HEK293 (cell line): ENCODE results near the gene VAMP7.

Experiments
- BCL11B ChIP-seq: fragments of 450-650 bp; formaldehyde crosslinking; IDR thresholded peaks from 2 replicates; pipeline ENCODE4 v1.5.1; 2016; ENCODE audit warnings: low read depth, missing biosample characterization, missing genetic modification characterization
- EGR2 ChIP-seq: fragments of 450-650 bp; formaldehyde crosslinking; IDR thresholded peaks from 2 replicates; pipeline ENCODE4 v1.5.1; 2016; ENCODE audit warnings: low read depth, missing biosample characterization, missing genetic modification characterization
- FEZF1 ChIP-seq: fragments of 450-650 bp; formaldehyde crosslinking; IDR thresholded peaks from 2 replicates; pipeline ENCODE4 v1.5.1; 2016; ENCODE audit warnings: missing biosample characterization, missing genetic modification characterization
- INSM2 ChIP-seq: fragments of 450-650 bp; formaldehyde crosslinking; IDR thresholded peaks from 2 replicates; pipeline ENCODE4 v1.5.1; 2016; ENCODE audit warnings: missing biosample characterization, missing genetic modification characterization
- KLF9 ChIP-seq: fragments of 450-650 bp; formaldehyde crosslinking; IDR thresholded peaks from 2 replicates; pipeline ENCODE4 v1.5.1; 2016; ENCODE audit warnings: missing biosample characterization, missing genetic modification characterization, low read depth
- RBAK ChIP-seq: fragments of 450-650 bp; formaldehyde crosslinking; IDR thresholded peaks from 2 replicates; pipeline ENCODE4 v1.5.1; 2016; ENCODE audit warnings: missing biosample characterization, missing genetic modification characterization
- TRIM28 ChIP-seq: IDR thresholded peaks from 2 replicates; pipeline ENCODE4 v1.6.1; 2011; ENCODE audit warnings: low read length, control low read depth, borderline replicate concordance
- ZBTB48 ChIP-seq: fragments of 450-650 bp; formaldehyde crosslinking; IDR thresholded peaks from 2 replicates; pipeline ENCODE4 v1.5.1; 2016; ENCODE audit warnings: missing biosample characterization, missing genetic modification characterization
- ZBTB49 ChIP-seq: fragments of 450-650 bp; formaldehyde crosslinking; IDR thresholded peaks from 2 replicates; pipeline ENCODE4 v1.5.1; 2016; ENCODE audit warnings: missing biosample characterization, missing genetic modification characterization, low read depth
- ZBTB8A ChIP-seq: fragments of 450-650 bp; formaldehyde crosslinking; IDR thresholded peaks from 2 replicates; pipeline ENCODE4 v1.5.1; 2016; ENCODE audit warnings: missing biosample characterization, missing genetic modification characterization
- ZFHX2 ChIP-seq: fragments of 450-650 bp; formaldehyde crosslinking; conservative IDR thresholded peaks from 2 replicates; pipeline ENCODE4 v1.5.1; 2016; ENCODE audit warnings: missing biosample characterization, missing genetic modification characterization
- ZFP69B ChIP-seq: fragments of 450-650 bp; formaldehyde crosslinking; IDR thresholded peaks from 2 replicates; pipeline ENCODE4 v1.5.1; 2016; ENCODE audit warnings: missing biosample characterization, missing genetic modification characterization
- ZNF114 ChIP-seq: fragments of 450-650 bp; formaldehyde crosslinking; IDR thresholded peaks from 2 replicates; pipeline ENCODE4 v1.5.0; 2017; ENCODE audit warnings: missing biosample characterization, missing genetic modification characterization
- ZNF155 ChIP-seq: fragments of 450-650 bp; formaldehyde crosslinking; IDR thresholded peaks from 2 replicates; pipeline ENCODE4 v1.5.1; 2016; ENCODE audit warnings: missing biosample characterization, missing genetic modification characterization
- ZNF157 ChIP-seq: fragments of 450-650 bp; formaldehyde crosslinking; IDR thresholded peaks from 2 replicates; pipeline ENCODE4 v1.5.1; 2016; ENCODE audit warnings: missing biosample characterization, missing genetic modification characterization
- ZNF16 ChIP-seq: fragments of 450-650 bp; formaldehyde crosslinking; IDR thresholded peaks from 2 replicates; pipeline ENCODE4 v1.5.1; 2016; ENCODE audit warnings: low read depth, missing biosample characterization, missing genetic modification characterization
- ZNF169 ChIP-seq: fragments of 450-650 bp; formaldehyde crosslinking; IDR thresholded peaks from 2 replicates; pipeline ENCODE4 v1.5.1; 2016; ENCODE audit warnings: missing biosample characterization, missing genetic modification characterization
- ZNF23 ChIP-seq: fragments of 450-650 bp; formaldehyde crosslinking; IDR thresholded peaks from 2 replicates; pipeline ENCODE4 v1.5.1; 2016; ENCODE audit warnings: missing biosample characterization, missing genetic modification characterization, borderline replicate concordance
- ZNF292 ChIP-seq: fragments of 450-650 bp; formaldehyde crosslinking; IDR thresholded peaks from 2 replicates; pipeline ENCODE4 v1.5.1; 2016; ENCODE audit warnings: low read depth, missing biosample characterization, missing genetic modification characterization, borderline replicate concordance
- ZNF426 ChIP-seq: fragments of 450-650 bp; formaldehyde crosslinking; IDR thresholded peaks from 2 replicates; pipeline ENCODE4 v1.5.1; 2017; ENCODE audit warnings: missing biosample characterization, missing genetic modification characterization, mild to moderate bottlenecking, inconsistent platforms, moderate library complexity
- ZNF449 ChIP-seq: fragments of 450-650 bp; formaldehyde crosslinking; IDR thresholded peaks from 2 replicates; pipeline ENCODE4 v1.5.1; 2017; ENCODE audit warnings: missing biosample characterization, mild to moderate bottlenecking, missing genetic modification characterization, moderate library complexity
- ZNF530 ChIP-seq: fragments of 450-650 bp; formaldehyde crosslinking; IDR thresholded peaks from 2 replicates; pipeline ENCODE4 v1.5.1; 2016; ENCODE audit warnings: low read depth, missing biosample characterization, missing genetic modification characterization
- ZNF544 ChIP-seq: fragments of 450-650 bp; formaldehyde crosslinking; IDR thresholded peaks from 2 replicates; pipeline ENCODE4 v1.5.0; 2017; ENCODE audit warnings: missing biosample characterization, missing genetic modification characterization
- ZNF571 ChIP-seq: fragments of 450-650 bp; formaldehyde crosslinking; IDR thresholded peaks from 2 replicates; pipeline ENCODE4 v1.5.0; 2017; ENCODE audit warnings: missing biosample characterization, missing genetic modification characterization
- ZNF596 ChIP-seq: fragments of 450-650 bp; IDR thresholded peaks from 2 replicates; pipeline ENCODE4 v1.5.0; 2018; ENCODE audit warnings: missing biosample characterization, mild to moderate bottlenecking, missing genetic modification characterization, moderate library complexity
- ZNF623 ChIP-seq: fragments of 450-650 bp; formaldehyde crosslinking; IDR thresholded peaks from 2 replicates; pipeline ENCODE4 v1.5.1; 2016; ENCODE audit warnings: missing biosample characterization, missing genetic modification characterization
- ZNF670 ChIP-seq: fragments of 450-650 bp; formaldehyde crosslinking; IDR thresholded peaks from 2 replicates; pipeline ENCODE4 v1.5.1; 2016; ENCODE audit warnings: missing biosample characterization, missing genetic modification characterization, low read depth
- ZNF843 ChIP-seq: fragments of 450-650 bp; formaldehyde crosslinking; IDR thresholded peaks from 2 replicates; pipeline ENCODE4 v1.5.1; 2016; ENCODE audit warnings: missing biosample characterization, missing genetic modification characterization
- ZSCAN23 ChIP-seq: fragments of 450-650 bp; formaldehyde crosslinking; IDR thresholded peaks from 2 replicates; pipeline ENCODE4 v1.5.1; 2016; ENCODE audit warnings: missing biosample characterization, missing genetic modification characterization
- TF ChIP-seq, protein P1 (sequence below): fragments of 450-650 bp; formaldehyde crosslinking; IDR thresholded peaks from 2 replicates; pipeline ENCODE4 v1.5.1; 2016; ENCODE audit warnings: missing biosample characterization, missing genetic modification characterization
- TF ChIP-seq, protein P2 (sequence below): fragments of 450-650 bp; formaldehyde crosslinking; IDR thresholded peaks from 2 replicates; pipeline ENCODE4 v1.5.1; 2017; ENCODE audit warnings: missing biosample characterization, missing genetic modification characterization

VAMP7 gene

GRCh38 chrX:155881158-155881993 is at the start of gene VAMP7 (continued):
- TF ChIP-seq, protein P1, sequence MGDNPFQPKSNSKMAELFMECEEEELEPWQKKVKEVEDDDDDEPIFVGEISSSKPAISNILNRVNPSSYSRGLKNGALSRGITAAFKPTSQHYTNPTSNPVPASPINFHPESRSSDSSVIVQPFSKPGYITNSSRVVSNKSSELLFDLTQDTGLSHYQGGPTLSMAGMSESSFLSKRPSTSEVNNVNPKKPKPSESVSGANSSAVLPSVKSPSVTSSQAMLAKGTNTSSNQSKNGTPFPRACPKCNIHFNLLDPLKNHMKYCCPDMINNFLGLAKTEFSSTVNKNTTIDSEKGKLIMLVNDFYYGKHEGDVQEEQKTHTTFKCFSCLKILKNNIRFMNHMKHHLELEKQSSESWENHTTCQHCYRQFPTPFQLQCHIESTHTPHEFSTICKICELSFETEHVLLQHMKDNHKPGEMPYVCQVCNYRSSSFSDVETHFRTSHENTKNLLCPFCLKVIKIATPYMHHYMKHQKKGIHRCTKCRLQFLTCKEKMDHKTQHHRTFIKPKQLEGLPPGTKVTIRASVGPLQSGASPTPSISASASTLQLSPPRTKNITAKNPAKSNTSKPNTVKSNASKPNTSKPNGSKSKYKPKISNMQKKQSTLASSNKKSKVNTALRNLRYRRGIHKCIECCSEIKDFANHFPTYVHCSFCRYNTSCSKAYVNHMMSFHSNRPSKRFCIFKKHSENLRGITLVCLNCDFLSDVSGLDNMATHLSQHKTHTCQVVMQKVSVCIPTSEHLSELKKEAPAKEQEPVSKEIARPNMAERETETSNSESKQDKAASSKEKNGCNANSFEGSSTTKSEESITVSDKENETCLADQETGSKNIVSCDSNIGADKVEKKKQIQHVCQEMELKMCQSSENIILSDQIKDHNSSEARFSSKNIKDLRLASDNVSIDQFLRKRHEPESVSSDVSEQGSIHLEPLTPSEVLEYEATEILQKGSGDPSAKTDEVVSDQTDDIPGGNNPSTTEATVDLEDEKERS (tag by site-specific recombination), result no peak
- TF ChIP-seq FEZF1 (tag by site-specific recombination), result no peak
- TF ChIP-seq ZNF16, result no peak
- no peak; the same call in 1 of the 2 replicates for TF ChIP-seq KLF9
- no peak for TF ChIP-seq ZNF426 (tag by site-specific recombination)
- TF ChIP-seq, protein P2, sequence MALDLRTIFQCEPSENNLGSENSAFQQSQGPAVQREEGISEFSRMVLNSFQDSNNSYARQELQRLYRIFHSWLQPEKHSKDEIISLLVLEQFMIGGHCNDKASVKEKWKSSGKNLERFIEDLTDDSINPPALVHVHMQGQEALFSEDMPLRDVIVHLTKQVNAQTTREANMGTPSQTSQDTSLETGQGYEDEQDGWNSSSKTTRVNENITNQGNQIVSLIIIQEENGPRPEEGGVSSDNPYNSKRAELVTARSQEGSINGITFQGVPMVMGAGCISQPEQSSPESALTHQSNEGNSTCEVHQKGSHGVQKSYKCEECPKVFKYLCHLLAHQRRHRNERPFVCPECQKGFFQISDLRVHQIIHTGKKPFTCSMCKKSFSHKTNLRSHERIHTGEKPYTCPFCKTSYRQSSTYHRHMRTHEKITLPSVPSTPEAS, result no peak
- TF ChIP-seq BCL11B (tag by site-specific recombination), result peak; percentile 70; the same call in 1 of the 2 replicates
- TF ChIP-seq ZBTB8A (tag by site-specific recombination), result peak; percentile 88
- 0 out of 2 replicates have a peak, but pooled peaks have one; percentile 8 for TF ChIP-seq EGR2
- TF ChIP-seq ZFP69B, result no peak
- no peak for TF ChIP-seq RBAK
- no peak for TF ChIP-seq ZNF623 (tag by site-specific recombination)
- no peak for TF ChIP-seq ZNF670 (tag by site-specific recombination)
- no peak for TF ChIP-seq ZSCAN23 (tag by site-specific recombination)
- TF ChIP-seq INSM2 (tag by site-specific recombination), result no peak
- TF ChIP-seq ZBTB48, result peak; percentile 22; the same call in 1 of the 2 replicates
- no peak for TF ChIP-seq ZNF449
- TF ChIP-seq ZNF157 (tag by site-specific recombination), result no peak
- no peak for TF ChIP-seq ZBTB49 (tag by site-specific recombination)
- no peak for TF ChIP-seq ZNF155 (tag by site-specific recombination)
- no peak for TF ChIP-seq ZNF23 (tag by site-specific recombination)
- TF ChIP-seq ZNF530 (tag by site-specific recombination), result no peak
- no peak for TF ChIP-seq TRIM28
- no peak for TF ChIP-seq ZNF169 (tag by site-specific recombination)
- no peak for TF ChIP-seq ZNF114 (tag by site-specific recombination)
- TF ChIP-seq ZNF292 (tag by site-specific recombination), result no peak
- TF ChIP-seq ZNF544, result no peak
- no peak for TF ChIP-seq ZNF843
- no peak for TF ChIP-seq ZNF596 (tag by site-specific recombination)
- TF ChIP-seq ZFHX2, result peak; percentile 41
- TF ChIP-seq ZNF571, result no peak
